CD4-positive, alpha-beta T cell treated with Interleukin-15 for 1 hour (primary cell): ENCODE results near the gene BRPF1.
"Not testable (repeated sequence)": the region's sequence is repeated elsewhere in the genome, so short reads cannot be mapped to it uniquely, and the experiment has no call there.

Source experiments
- DNase-seq: peaks from one replicate; pipeline ENCODE4 v3.0.0-alpha.2; 2020

BRPF1 gene

DNA sequence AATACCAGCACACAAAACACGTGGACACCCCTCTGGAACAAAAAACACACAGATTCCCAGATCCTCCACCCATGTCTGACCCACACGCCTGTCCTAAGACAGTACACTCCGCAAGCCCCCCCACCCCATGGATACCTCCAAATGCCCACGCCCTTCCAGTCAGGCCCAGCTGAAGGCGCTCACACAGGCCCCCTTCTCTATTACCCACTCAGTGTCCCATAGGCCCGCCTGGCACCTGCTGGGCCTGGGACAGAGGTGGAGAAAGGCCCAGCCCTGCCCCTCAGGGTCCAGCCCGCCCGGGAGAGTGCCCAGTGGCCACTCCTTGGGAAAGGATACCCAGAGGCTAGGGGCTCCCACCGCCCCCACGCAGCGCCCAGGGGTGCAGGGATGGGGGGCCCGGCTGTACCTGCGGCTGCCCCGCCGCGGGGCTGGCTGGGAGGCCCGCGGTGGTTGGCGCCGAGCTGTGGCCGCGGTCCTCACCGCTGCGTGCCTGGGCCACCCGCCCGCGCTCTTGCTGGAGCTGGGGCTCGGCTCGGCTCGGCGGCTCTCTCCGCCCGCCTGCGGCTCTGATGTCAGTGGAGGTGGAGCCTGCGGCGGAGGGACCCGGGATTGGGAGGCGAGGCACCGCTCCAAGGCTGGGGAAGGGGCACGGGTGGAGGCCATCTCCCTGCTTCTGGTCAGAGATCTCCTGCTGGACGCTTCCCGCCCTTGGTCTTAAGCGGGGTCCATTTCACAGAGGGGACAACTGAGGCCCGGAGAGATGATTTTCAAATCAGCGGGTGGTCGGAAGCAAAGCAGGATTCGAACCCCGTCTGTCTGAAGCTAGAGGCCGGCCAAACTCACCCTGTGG is 38.1 kb downstream of the BRPF1 start, which contains the start of gene CAMK1:
CAMK1 (minus strand) TSS at position 522 of the 850 bp plus-strand sequence. CDS start 2,198 bp downstream, outside the sequence.
- peak; percentile 53 for DNase-seq

DNA sequence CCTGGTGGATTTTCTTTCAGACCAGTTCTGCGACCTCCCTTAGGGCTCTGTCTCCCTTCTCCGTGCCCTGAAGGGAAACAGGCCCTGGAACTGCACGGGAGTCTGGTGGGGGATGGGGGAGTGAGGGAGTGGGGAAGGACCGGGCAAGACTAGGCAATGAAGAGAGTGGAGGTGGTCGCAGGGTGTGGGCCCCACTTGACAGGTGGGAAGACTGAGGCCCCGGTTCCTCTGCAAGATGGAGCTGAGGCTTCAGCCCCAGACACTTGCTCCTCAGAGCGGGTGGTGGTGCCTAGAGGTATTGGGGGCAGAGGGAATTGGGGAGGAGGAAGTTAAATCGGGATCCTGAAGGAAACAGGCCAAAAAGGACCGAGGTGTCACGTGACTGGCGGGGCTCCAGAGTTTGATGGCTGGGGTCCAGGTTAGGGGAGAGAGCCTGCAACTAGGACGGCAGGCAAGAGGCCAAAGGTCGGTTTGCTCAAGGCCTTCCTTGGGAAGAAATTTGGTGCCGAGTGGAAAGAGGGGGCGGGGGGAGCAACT is 38.8 kb downstream of the BRPF1 start:
- DNase-seq = no peak

DNA sequence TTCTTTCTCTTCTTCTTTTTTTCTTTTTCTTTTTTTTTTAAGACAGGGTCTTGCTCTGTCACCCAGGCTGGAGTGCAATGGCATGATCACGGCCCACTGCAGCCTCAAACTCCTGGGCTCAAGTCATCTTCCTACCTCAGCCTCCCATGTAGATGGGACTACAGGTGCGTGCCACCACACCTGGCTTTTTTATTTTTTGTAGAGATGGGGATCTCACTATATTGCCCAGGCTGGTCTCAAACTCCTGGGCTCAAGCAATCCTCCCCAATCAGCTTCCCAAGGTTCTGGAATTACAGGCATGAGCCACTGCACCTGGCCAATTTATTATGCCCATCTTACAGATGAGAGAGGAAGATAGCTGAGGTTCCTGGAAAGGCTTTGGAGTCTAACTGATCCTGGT is 39.5 kb downstream of the BRPF1 start:
- DNase-seq = not testable (repeated sequence)

DNA sequence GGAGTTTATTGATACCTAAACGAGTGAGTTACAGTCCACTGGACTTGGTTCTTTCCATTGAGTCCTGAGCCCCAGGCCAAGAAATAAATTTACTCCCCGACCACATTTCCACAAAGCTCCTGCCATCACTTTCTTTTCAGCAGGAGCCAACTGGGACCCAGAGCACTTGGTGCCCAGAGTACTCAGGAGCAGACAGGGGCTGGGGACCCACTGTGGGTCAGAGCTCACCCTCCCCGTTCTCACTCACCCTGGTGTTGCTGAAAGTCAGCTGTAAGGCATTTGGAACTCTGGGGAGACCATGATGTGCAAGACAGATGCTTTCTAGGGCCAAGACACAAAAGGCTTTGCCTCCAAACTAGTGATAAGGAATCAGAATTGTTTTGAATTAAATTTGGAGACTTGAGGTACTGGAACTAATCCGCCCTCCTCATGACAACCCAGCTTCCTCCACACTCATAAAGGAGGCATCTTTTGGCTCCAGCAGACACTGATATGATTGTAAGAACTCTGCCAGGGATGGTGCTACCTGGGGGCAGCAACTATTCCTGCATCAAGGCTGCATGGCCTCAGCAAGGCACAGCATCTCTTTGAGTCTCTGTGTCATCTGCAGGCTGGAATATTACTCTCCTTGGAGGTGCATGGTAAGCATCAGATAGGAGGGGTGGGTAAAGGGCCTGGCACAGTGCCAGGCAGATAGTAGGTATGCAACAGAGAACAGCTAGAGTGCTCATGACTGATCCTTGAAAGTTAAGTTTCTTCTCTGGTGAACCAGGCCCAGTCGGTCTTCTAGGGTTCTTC is 45.6 kb downstream of the BRPF1 start:
- DNase-seq = no peak

DNA sequence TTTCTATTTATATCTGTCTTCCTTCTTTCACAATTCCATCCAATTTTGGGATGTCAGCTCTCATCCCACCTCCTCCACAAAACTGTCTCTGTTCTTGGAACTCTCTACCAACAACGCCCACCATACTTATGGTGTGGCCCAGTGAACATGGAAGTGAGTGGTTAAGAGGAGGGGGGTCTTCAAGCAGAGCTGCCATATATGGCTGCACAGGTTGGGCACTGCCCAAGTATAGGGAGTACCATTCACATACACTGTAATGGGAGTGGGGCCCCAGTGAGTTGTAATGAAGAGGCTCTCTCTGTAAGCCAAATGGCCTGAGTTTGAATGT is 46.1 kb downstream of the BRPF1 start:
- no peak for DNase-seq

DNA sequence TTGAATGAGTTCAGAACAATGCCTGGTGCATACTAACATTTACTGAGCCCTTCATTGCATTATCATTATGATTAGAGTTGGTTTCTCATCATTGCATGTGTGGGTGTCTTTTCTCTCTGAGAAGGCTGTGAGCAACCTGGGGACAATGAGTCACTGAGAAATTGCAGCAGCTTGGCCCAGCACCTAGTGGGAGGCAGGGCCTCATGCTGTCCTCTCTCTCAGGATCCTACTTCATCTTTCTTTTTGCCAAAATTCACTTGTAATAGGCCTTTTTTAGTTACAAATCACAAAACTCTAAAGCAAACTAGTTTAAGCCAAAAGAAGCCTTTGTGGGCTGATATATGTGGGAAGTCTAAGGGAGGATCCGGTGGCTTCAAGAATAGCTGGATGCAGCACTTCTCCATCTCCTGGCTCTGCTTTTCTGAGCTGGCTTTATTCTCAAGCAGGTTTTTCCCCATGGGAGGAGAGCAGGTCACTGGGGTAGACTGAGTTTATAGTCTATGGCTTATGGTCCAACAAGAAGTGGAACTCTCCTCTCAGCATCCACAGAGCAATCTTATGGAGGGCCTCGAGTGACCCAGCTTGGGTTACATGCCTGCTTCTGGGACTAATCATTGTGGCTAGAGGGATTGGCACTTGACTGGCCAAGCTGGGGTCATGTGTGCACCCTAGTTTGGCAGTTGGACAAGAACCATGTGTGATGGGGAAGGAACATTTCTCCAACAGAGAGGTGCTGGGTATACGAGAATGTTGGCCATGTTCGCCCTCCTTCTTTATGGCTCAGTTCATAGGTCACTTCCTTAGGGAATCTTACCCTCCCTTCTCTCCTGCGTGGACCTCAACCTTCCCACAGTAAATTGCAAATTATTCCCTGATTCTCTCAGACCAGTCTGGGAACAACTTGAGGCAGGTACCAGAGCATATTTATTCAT is 46.9 kb downstream of the BRPF1 start:
- no peak for DNase-seq

DNA sequence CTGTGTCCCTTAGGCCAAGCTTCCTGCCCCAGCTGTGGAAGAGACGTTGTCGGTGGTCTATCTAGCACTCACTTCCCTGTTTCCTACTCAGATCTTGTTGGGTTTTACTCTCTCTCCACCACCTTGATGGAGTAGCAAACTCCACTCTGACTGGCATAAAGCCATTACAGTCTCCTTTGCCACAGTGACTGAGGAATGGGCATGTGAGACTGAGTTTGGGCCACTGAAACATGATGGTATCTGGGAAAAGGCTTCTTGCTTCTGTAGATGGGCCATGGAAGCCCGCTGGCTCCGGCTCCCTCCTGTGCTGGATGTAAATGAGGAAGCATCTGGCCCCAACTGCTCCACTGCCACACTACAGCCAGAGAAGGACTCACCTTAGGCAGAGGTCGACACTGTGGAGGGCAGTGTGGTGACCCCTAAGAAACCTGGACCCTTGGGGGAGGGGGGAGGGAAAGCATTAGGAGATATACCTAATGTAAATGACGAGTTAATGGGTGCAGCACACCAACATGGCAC is 47.6 kb downstream of the BRPF1 start:
- no peak for DNase-seq

DNA sequence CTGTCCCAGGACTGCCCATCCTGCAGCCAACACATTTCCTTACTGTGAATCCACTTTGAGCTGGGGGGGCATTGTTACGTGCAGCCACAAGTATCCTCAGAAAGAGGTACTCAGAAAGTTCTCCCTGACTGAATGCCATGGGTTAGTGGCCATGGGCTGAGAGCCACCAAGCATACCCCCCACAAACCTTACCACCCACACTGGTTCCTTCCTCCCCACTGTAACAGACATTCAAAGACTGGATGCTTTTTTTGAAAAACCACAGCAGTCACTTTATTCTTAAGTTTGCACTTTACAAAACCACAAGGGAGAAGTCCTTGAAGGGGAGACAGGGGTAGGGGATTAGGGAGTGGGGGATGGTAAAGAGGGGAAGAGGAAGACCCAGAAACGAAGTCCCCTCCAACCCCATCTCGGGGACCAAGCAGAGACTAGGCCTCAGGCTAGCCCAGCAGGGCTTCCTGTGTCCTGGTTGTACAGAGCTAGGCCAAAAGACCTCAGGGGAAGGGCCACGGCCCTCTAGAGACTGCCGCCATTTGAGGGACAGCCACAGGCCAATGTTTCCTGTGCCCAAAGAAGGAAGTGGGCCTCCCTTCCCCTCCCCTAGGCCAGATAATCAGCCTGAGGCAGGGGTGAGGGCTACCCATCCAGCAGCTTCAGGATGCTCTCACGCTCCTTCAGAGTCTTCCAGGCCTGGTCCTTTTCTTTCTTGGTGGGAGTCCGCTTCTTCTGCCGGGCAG is 48.4 kb downstream of the BRPF1 start:
- DNase-seq = peak; percentile 46

DNA sequence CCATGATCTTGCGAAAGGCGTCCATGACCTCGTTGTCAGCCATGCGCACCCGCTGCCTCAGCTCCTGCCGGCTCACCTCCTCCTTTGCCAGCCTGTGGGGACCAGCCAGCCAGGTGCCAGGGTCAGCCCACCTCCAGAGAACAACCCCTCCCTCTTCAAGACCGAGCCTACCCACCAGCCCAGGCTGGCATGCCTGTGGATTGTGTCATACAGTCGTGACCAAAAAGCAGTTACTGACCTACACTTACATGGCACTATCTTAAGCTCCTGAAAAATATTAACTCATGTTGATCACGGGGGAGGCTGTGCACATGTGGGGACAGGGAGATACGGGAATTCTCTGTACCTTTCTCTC is 48.9 kb downstream of the BRPF1 start:
- DNase-seq = no peak

DNA sequence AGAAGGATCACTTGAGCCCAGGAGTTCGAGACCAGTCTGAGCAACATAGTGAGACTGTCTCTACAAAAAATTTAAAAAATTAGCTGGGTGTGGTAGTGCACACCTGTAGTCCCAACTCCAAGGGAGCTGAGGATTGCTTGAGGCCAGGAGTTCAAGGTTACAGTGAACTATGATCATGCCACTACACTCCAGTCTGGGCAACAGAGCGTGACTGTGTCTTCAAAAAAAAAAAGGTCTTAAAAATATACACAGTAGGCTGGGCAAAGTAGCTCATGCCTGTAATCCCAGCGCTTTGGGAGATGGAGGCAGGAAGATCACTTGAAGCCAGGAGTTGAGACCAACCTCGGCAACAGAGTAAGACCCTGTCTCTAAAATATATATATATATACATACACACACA is 49.4 kb downstream of the BRPF1 start:
- no peak for DNase-seq

DNA sequence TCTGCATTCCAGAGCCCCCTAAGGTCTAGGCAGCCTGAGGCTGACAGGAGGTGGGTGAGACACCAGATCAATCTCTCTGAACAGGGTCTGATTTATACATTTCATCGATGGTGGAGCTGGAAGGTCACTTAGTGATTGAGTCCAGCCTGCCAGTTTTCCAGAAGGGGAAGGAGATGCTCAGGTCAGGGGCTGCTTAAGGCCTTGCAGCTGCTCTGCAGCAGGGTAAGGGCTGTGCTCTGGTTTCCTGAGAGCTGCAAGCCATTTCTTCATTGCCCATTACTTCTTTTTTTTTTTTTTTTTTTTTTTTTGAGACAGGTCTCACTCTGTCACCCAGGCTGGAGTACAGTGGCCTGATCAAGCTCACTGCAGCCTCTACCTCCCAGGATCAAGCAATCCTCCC is 50.0 kb downstream of the BRPF1 start:
- no peak for DNase-seq

DNA sequence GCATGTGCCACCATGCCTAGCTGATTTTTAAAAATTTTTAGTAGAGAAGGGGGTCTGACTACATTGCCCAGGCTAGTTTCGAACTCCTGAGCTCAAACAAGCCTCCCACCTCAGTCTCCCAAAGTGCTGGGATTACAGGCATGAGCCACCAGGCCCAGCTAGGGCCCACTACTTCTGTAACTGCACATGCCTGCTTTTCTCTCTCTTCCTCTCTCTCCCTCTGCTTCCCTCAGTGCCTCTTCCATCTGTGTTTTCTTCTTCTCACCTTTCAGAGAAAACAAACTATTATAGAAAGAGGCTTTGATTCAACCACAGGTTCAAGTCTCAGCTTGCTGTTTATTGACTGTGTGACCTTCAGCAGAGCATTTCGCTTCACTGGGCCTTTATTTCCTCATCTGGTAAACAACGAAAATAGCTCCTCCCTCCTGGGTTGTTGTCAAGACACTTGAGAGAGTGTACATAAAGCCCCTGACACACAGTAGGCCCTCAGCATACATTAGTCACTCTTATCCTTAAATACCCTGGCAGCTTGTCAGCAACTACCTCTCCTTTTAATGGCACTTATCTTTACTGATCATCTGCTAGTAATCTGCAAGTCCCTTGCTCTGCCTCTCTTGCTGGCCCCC is 50.6 kb downstream of the BRPF1 start:
- no peak for DNase-seq

DNA sequence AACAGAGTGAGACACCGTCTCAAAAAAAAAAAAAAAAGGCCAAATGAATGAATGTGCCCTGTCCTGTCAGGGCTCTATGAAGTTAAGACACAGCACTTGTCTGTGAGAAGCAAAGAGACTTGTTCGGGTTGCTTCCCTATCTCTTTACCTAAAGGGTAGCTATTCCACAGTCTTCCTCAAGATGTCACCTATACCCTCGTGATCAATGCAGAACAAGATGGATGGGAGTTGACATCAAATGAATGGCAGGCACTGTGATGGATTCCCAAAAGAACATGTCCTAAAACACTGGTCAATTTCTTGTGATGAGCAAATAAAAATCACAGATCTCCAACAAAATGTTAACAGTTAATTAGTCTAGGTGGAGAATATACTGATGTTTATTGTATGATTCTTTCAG is 51.2 kb downstream of the BRPF1 start:
- DNase-seq = no peak

DNA sequence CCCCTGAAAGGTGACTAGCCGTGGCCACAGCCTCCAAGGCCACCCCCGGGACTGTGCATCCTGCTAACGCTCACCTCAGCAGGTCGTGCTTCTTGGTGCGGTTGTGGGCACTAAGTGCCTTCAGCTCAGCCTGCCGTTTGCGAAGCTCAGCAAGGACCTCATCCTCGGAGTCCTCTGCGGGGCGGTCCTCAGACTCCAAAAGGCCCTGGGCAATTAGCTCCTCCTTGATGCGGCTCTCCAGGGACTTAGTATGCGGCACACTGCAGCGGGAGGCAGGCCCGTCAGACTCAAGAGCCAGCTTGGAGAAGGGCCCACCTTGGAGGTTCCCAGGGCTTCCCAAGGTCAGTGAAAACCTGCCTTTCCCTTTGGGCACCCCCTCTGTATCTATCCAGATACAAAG is 52.4 kb downstream of the BRPF1 start:
- no peak for DNase-seq

DNA sequence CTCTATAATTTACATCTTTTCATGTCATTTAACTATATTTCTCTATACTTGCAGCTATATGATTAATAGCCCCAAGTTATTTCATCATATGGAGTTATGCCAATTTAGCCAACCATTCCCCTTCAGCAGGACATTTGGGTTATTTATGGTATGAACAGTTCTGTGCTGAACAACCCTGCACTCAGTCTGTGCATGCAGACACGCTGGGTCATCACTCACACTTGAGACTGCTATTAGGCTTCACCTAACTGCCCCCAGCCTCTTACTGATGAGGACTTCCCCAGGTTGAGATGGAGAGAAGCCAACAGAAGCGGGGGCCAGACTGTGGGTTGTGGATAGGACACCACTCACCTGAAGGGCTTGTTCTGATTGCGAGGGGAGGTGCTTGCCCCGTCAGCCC is 53.4 kb downstream of the BRPF1 start:
- no peak for DNase-seq

DNA sequence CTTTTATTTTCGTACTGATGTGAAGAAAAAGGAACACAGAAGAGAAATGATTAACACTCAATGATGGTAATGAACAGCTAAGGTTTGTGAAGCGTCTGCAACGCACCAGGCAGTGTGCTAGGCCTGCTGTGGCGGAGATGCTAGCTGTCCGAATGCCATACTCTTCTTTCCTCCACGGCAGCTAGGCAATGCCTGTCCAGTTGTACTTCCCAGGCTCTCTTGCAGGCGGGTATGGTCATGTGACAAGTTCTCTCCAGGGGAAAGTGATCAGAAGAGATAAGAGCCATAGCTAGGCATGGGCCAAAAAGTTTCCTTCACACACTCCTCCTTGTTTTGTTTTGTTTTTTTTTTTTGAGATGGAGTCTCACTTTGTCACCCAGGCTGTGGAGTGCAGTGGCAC is 54.1 kb downstream of the BRPF1 start:
- DNase-seq = no peak

DNA sequence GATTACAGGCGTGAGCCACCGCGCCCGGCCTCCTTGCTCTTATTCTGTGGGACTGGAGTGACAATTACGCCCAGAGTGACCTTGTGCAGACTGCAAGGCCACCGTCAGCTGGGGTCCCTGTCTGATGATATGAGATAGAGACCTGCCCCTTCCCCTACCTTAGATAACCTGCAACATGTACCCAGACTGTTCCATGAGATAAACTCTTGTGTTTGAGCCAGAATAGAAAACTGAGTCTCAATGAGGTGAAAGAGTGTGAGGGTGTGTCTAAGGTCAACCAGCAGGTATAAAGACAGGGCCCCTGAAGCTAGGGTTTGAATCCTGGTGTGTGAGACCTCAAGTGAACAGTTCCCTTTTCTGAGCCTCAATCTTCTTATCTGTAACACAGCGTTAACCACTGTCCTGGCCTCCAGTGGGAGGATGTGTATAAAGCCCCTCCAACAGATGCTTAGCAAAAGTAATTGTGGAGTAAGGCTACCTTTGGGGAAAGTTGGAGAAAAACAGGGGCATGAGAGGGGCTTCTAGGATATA is 54.7 kb downstream of the BRPF1 start:
- DNase-seq = no peak

DNA sequence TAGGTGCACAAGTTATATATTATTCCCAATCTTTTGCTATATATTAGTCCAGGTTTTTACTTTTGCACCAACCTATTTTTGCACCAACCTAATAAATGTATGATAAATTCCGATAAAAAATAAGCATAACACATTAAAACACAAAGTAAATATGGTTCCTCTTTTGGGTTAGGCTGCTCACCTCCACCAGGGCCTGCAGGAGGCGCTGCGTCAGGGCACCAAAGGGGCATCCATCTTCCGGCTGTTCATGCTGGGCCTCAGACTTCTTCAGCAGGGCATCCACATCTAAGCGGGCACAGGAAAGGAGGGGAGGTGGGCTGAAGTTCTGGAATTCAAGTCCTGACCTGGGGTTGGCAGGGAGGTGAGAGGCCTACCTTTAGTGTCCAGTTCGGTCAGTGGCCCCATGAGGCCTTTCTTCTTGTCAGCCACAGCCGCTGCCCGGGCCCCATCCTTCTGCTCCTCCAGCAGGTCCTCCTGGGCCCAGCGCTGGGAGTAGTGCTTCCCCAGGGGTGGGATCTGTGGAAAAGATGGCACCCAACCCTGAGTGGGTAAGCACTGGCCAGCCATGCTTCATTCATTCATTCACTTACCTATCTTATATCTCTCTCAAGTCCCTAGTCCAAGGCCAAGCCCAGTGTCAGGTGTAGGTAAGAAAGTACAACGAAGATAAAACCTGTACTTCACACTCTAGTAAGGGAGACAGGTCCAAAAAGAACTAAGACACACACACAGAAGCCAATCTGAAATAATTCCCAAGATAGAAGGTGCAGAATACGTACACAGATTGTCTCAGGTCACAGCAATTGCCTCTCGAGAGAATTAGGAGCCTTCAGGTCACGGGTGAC is 55.5 kb downstream of the BRPF1 start:
- no peak for DNase-seq

DNA sequence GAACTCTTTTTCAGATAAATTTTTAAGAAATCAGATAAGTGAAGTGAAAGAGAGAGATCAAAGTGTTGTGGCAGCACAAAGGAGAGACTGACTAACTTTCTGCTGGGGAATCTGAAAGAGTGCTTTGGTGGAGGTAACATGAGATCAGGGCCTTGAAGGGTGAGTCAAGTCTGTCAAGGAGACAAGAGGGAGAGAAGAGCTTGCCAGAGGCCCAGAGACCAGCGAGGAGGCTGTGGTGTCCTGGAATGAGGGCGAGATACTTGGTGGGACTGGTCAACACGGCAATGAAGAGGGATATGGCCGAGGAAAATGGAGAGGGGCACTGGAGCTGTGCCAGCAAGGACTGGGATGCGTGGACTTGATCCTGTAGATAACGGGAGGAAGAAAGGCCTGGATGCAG is 56.2 kb downstream of the BRPF1 start:
- no peak for DNase-seq

DNA sequence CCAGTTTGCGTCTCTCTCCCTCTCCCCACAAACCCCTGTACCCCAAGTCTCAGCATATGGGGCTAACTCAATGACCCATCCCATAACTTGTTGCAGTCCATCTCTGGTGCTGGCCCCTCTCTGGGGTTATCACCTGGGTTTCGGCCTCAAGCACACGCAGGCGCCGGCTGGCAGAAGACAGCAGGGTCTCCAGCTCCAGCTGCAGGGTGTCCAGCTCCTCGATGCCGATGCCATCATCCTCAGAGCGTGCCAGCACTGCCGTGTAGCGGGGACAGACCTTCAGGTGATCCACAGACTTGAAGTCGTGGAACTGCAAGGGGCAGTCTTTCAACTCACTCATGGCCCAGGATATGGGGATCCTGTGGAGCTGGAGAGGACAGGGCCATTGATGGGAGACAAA is 59.6 kb downstream of the BRPF1 start:
- DNase-seq = no peak
